Stimulated activated CD4-positive, alpha-beta T cell treated with anti-CD3 and anti-CD28 coated beads, Interleukin-2, amount 100 ng/mL, for 4 hours (primary cell): Measurements from ENCODE around the gene SLC22A1.
"Not testable (repeated sequence)": the region's sequence is repeated elsewhere in the genome, so short reads cannot be mapped to it uniquely, and the experiment has no call there.

ENCODE experiments used
- DNase-seq: peaks from one replicate; pipeline ENCODE4 v3.0.0-alpha.2; 2020; ENCODE audit warnings: low read depth

SLC22A1 gene

DNA sequence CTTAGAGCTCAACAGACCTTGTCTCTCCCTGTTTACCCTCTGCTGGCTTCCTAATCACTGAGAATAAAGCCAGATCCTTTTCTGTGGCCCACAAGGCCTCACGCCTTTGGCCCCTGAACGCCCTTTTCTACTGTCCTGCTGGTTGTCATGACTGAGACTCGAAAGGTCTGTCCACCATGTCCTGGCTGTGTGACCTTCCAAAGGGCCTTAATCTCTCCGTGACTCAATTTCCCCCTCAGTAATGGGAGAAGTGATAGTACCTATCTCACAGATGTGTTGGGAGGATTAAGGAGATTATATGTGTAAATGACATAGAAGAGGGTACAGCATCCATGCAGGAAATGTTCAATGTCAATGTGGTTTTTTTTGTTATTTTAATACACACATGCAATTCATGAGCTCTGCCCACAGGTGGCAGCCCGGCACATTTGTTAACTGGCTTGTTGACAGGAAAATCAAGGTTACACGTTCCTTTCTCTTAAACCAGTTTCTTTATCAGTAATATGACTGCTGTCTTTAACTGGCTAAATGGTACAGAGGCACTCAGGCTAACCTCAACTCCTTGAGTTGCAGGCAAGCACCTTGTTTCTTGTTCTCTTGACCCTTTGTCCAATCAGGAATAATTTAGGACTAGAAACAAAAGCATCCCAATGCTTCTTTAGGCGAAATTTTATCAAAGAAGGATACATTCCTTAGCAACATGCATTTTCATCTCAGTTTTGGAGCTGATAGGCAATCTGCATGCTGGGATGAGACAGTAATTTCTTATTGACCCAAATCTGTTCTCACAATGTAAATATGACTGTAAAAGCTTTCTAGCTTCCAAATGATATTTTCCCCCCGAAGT is 16.6 kb downstream of the SLC22A1 start:
- peak; percentile 29 for DNase-seq

DNA sequence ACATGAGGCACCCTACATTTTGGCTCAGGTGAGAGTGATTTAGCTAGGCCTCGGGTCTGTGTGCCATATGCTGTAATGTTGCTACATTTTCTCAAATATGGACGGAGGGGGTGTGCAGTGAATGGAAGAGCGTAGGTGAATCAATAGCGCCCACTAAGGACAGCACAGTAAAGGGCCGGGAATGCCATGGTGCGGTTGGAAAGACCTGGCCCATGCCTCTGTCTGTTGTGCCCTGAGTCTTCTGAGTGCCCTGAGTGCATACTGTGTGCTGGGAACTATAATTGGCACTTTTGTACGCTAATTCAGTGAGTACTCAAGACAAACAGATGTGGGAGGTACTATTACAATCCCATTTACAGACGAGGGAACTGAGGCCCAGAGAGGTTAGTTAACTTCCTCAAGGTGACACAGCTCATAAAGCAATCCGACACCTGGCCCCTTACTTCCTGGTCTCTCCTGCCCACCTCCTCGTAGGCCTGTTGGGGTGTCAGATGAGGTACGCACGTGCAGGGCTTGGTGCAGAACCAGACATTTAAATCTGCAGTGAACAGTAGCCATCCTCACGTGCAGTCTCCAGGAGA is 17.3 kb downstream of the SLC22A1 start:
- DNase-seq, result no peak

DNA sequence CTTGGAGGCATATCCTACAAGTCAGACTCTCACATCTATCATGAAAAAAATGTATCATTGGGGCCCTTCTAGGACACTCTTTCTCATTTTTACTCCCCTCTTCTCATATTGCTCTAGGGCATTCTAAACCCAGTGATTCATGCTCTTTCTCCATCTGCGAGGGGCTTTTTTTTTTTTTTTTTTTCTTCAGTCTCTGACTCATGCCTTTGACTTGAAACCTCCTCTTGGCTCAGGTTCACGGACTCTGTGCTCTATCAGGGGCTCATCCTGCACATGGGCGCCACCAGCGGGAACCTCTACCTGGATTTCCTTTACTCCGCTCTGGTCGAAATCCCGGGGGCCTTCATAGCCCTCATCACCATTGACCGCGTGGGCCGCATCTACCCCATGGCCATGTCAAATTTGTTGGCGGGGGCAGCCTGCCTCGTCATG is 17.8 kb downstream of the SLC22A1 start:
- no peak for DNase-seq

DNA sequence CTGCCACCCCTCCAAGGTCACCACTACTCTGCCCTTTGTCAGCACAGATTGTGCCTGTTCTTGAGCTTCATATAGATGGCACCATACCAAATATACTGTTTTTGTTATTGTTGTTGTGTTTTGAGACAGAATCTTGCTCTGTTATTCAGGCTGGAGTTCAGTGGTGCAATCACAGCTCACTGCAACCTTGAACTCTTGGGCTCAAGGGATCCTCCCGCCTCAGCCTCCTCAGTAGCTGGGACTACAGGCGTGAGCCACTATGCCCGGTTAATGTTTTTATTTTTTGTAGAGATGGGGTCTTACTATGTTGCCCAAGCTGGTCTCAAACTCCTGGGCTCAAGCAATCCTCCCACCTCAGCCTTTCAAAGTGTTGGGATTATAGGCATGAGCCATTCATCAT is 18.9 kb downstream of the SLC22A1 start:
- not testable (repeated sequence) for DNase-seq

DNA sequence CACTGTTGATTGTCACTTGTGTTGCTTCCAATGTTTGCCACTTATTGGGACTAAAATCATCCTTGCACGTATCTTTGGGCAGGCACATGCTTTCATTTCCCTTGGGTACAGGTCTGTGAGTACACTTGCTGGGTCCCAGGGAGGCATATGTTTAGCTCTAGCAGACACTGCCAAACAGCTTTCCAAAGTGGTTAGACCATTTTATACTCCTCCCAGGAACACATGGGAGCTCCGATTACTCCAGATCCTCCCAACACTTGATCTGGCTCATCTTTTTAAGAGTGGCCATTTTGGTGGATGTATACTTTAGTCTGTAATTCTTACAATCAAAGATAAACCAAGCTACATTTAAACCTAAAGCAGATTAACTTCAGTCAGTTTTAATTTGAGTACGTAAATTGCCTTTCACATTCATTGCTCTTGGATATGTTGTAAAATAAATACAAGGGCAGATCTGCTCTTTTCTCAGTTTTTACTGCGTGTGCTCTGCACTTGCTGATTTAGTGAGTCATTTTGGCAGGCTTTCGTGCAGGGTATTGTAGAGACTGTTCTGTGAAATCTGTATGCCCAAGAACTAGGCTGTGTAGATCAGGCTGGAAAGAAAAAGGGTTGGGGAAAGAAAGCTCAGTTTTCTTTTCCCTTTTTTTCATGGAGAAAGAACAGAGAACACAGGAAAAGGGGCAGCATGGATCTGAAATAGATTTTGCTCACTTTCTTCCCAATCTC is 19.5 kb downstream of the SLC22A1 start:
- DNase-seq, result no peak

DNA sequence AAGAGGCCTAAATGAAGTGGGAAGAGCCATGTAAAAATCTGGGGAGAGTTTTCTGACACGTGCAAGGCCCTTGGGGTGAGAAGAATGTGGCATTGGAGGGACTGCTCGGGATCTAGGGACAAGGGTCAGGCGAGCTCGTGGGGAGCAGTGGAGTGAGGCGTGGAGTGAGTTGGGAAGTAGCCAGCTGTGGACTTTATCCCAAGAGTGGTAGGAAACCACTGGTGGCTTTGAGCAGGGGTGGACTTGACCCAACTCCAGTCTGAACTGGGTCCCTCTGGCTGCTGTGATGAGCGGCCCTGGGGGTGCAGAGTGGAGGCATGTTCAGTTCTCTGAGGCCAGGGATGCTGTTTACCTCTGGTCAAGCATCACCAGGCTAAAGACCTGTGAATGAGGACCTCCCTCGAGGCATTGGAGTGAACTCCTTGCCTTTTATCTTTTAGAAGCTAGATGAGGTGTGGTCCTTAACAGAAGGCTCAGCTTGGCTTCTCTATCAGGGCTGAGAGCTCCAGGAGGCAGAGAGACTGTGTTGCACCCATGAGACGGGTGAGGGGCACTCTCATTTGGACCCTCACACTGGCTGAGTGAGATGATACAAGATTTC is 20.6 kb downstream of the SLC22A1 start:
- DNase-seq, result no peak

DNA sequence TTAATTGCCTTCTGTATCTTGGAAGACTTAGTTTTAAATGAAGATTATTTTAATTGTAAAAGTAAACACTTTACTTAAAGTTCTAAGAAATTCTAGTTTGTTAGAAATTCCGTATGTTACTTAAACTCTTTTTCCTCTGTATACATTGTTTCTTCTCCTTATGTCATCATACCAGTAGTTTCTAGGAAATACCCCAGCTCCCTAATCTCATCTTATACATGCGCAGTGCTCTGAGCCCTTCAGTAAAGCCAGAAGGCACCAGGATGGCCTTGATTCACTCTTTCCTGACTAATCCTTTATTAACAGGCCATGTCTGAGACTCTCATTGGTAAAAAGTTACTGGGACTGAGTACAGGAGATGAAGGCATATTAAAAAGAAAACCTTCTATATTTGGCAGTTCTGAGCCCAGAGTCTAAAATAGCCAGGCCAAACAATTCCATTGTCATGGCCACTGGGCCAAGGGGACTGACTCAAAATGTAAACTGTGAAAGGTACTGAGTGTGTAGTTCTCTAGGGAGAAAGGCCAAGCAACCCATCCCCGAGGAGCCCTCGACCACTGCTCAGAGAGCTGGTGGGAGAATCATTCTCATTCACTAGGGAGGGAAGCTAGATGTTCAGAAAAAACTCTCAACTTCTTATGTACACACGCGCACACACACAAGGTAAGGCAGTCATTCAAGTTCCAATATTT is 25.0 kb downstream of the SLC22A1 start:
- no peak for DNase-seq

DNA sequence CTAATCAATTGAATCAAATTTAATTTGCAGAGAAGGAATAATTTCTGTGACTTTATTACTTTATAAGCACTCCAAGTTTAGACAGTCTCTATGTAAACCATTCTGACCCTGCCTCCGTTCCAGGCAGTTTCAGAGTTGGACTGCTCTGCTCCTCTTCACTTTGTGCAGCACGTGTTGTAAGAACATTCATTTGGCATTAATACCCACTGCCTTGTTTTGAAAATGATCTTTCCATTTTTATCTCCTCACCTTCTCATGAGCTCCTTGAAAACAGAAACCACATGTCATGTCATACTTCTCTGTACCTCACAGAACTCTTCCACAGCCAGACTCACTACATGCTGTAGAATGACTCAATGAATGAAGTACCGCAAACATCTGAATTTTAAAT is 25.5 kb downstream of the SLC22A1 start:
- no peak for DNase-seq

DNA sequence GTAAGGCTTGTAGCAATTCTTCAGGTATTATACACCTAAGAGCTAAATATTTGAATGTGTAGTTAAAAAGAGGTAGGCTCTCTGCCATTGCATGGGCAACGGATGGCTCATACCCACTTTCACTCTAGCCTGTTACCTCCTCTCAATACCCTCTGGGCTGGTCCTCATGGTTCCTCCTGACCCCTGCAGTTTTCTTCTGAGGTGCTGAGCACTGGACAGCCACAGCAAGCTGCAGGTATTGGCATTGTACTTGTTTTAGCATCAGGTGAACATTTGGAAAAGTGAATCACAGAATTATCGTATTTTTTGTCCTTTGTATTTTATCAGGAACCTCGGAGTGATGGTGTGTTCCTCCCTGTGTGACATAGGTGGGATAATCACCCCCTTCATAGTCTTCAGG is 32.9 kb downstream of the SLC22A1 start:
- DNase-seq, result no peak

DNA sequence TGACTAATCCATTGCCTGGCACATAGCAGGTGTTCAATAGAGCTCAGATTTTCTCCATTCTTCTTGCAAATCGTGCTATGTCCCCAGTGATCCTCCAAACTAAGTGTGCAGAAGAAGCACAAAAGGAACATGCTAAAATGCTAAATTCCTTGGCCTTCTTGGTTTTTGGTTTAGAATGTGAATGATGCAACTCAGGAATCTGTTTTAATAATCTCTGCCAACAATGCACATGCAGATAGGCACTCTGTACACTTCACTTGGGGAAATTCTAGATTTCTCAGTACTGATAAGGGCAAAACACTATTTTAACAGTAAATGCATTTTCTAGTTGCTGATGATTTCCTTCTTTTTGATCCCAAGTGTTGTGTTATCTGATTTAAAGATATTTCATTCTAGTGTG is 35.2 kb downstream of the SLC22A1 start:
- DNase-seq, result no peak

DNA sequence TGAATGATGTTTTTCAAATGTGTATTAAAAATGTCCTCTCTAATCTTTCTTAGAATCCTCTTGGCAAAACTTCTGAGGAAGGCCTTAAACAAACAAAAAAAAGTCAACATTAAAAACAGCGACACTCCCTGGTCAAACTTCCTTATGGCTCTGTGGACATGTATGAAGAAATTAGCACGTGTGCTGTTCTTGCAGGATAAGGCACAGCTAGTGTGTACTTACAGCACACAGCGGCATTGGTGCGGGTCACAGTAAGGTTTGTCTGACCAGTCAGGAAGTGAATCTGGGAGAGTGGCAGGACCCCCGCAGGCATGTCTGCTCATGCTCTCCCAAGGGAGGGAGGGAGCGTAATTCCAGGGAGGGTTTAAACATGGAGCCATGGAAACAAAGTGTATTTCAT is 38.8 kb downstream of the SLC22A1 start:
- no peak for DNase-seq

DNA sequence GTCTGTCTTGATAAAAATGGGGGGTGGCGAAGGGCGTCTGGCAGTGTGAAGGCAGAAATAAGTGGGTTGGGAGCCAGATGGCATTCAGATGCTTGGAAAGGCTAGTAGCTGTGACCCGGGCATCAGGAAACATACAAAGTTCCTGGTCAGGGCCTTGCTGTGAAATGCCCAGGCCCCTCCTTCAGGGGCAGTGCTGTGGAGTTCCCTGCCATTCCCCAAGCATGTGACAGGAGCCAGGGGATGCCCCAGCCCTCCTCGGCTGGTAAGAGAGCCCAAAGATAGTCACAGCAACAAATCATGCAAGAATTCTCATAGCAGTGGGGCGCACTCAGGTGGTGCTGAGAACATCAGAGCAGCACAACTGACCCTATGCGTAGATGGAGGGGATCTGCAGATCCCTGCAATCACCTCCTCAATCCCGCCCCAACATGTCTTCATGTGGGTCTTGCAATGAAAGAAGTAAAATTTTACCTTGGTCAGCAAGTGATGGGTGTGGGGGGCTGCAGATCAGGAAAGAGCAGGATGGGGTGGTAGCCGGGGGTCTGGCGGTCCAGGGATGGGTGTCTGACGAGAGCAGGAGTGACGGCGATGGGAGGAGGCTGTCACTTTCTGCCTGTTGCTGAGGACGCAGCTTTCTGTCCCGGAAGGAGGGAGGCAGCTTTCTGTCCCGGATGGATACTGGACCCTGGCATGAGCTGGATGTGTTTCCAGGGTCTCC is 39.5 kb downstream of the SLC22A1 start:
- no peak for DNase-seq

DNA sequence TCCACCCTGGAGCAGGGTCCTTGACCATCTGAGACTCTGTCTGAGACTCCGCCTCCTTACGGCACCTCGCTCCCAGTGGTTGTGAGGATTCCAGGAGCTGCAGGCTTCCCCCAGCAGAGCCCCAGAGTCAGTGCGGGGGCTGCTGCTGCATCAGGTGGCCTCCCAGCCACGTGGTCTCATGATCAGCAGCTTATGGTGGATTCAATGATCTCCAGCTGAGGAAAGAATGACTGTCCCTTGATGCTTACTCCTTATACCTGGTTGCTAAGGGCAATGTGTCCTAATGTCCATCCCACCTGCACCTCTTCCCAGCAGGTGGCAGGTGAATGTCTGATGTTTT is 40.0 kb downstream of the SLC22A1 start:
- DNase-seq, result no peak

DNA sequence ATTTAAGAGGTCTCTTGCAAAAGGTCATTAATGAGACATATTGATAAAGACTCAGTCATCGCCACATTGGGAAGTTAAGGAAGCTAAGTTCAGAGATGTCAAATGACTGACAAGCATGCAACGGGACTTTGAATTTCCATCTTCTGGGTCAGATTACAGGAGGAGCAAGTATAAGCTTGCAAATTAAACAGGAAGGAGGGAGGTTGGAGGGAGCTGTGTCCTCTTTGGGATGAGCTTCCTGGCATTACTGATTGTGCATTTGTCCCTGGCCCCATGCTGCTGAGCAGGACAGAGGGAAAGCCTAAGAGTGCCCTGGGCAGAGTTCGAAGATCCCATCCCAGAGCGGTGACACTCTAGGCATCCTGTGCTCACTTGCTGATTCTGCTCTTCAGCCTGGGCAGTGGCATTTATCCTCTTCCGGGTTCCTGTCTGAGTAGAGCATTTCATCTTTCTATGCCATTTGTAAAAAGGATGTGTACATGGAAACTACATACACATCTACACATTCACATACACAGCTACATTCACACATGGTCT is 40.5 kb downstream of the SLC22A1 start:
- DNase-seq, result no peak

DNA sequence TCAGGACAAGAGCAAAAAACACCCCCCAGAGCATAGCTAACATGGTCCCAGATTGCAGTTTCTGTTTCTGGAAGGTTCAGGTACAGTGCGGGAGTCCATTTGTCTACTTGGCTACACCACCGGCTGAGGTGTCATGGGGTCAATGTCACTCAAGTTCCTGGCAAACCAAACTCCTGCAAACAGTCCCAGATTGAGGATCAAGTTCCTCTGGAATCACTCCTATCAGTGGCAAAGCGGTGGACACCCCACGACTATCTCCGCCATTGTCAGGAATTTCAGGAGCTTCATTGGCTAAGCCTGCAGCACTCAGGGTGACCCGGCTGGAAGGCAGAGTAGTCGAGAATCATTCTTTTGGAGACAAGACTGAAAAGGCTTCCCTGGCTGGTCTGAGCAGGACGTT is 41.8 kb downstream of the SLC22A1 start:
- no peak for DNase-seq

DNA sequence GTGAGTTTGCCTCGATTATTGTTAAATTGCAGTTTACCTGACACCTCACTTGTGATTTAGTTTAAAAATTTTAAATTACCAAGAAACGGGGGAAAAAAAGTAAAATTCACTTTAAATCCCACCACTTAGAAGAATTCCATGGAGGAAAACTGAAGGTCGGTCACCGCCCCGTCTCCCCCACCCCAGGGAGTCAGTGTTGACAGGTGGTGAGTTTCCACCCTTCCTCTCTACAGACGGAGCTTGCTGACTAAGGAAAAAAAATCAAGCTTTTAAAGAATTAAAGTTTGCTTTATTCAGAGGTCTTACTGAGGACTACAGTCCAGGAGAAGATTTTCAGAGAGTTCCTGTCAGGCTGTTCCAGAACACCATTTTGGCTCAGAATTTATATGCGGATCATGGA is 42.3 kb downstream of the SLC22A1 start:
- DNase-seq, result no peak

DNA sequence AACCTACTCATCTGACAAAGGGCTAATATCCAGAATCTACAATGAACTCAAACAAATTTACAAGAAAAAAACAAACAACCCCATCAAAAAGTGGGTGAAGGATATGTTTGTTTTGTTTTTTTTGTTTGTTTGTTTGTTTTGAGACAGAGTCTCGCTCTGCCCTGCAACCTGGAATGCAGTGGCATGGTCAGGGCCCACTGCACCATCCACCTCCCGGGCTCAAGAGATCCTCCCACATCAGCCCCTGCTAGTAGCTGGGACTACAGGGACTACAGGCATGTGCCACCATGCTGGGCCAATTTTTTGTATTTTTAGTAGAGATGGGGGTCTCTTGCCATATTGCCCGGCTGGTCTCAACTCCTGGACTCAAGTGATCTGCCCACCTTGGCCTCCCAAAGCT is 44.3 kb downstream of the SLC22A1 start:
- DNase-seq, result not testable (repeated sequence)

DNA sequence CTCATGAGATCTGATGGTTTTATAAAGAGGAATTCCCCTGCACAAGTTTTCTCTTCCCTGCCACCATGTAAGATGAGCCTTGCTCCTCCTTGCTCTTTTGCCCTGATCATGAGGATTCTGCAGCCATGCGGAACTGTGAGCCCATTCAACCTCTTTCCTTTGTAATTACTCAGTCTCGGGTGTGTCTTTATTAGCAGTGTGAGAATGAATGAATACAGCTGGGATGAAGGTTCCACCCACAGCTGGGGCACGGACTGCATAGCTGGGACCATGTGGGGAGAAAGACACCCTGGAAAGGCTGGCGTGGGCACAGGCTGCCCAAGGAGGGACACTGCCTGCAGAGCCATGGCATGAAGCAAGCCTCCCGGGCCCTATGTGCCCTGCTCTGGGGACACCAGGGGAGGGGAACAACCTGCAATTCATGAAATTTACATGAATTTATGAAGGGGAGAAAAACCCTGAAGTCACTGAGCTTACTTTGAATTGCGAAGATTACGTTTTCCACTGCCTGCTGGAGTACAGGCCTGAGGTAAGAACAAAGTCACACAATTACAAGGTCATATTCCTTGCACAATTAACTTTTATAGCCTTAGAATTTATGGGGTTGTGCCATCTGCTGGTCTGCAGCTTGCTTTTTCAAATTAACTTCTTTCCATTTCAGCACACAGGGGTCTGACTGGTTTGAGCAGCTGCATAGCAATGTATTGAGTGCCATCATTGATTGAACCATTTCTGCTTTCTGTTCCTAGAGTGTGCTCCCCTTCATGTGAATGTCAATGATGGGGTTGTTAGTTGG is 46.2 kb downstream of the SLC22A1 start:
- DNase-seq, result no peak

DNA sequence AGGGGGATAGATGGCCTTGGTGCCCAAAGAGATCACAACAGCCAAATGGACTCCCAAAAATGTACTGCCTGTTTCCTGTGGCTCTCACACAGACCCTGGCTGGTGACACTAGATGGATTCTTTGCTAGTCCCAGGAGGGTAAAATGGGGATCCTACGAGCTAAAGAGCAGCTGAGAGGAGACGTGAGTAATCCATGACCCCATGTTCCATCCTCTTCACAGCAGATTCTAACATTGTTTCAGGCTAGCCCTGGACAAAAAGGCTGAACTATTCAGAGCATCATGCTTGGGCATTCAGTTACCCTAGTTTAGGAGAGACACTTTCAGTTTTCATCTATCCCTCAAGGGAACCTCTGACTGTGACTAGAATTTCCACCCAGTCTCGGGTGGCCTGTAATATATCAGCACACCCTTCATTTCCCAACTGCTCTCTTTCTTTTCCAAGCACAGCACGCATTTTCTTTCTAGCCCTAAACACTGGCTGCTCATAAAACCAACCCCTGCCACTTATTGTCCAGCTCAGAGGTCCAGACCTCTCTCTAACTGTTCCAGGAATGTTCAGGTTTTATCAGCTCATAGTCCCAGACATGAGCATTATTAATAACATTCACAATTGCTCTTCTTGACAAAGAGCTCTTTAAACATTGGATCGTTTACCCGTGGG is 48.5 kb downstream of the SLC22A1 start:
- no peak for DNase-seq

DNA sequence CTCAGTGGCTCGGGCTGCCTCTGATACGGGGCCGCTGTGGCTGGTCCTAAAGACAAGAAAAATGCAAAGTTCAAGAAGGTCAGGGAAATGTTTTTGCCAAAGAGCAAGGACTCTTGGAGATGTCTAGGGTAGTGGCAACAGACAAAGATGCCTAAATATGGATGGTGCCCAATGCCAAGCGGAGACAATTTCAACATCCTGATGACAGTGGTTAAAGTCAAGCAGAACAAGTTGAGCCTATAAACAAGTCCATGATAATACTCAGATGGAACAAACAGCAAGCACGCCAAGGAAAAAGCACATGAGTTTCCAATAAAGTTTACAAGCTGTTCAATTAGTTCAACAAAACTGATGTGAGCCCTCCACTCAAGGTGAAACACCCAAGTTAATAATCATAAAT is 51.1 kb downstream of the SLC22A1 start:
- DNase-seq, result no peak
